ENCODE data around the gene PGGT1B.

PGGT1B gene

GRCh38 chr5:115165790-115166189, 96.9 kb downstream of the PGGT1B start:
- no peaks in the 10 kb centered on the region; the same call in 1 of the 2 replicates for H3K36me3 ChIP-seq (ENCODE audit: insufficient read depth, low read length)
- no peak overlapping the region for H3K27ac ChIP-seq (ENCODE audit: low read depth, low read length, poor library complexity, severe bottlenecking)
- TF ChIP-seq CTCF (IDR thresholded peaks at IDR 0.05; ENCODE audit: low read length) (no peak), EZH2 (IDR thresholded peaks at IDR 0.05; ENCODE audit: borderline replicate concordance, low read length) (no peak)
- H3K9ac ChIP-seq (ENCODE audit: low read length), result no peak overlapping the region
- no peak overlapping the region for H2AFZ ChIP-seq (ENCODE audit: low read length)
- H4K20me1 ChIP-seq (ENCODE audit: insufficient read depth, low read length), result no peaks in the 10 kb centered on the region
- H3K9me3 ChIP-seq (ENCODE audit: low read length), result peaks cover 6% of the 10 kb centered on the region; the same call in 1 of the 2 replicates
- H3K4me1 ChIP-seq (ENCODE audit: insufficient read depth, low read length, severe bottlenecking), result peaks cover 13% of the 10 kb centered on the region
- H3K4me2 ChIP-seq (ENCODE audit: low read length), result no peak overlapping the region
- no peaks in the 10 kb centered on the region for H3F3A ChIP-seq (ENCODE audit: insufficient read depth, low read length)
- no peaks in the 10 kb centered on the region for H3K79me2 ChIP-seq (ENCODE audit: insufficient read depth, low read length)
- H3K4me3 ChIP-seq (ENCODE audit: low read depth, low read length, poor library complexity, severe bottlenecking), result no peak overlapping the region
- H3K9me2 ChIP-seq (ENCODE audit: low read depth, low read length), result no peaks in the 10 kb centered on the region
- H3K27me3 ChIP-seq (ENCODE audit: insufficient read depth, low read length), result peaks cover 5% of the 10 kb centered on the region; the same call in 1 of the 2 replicates

DNA sequence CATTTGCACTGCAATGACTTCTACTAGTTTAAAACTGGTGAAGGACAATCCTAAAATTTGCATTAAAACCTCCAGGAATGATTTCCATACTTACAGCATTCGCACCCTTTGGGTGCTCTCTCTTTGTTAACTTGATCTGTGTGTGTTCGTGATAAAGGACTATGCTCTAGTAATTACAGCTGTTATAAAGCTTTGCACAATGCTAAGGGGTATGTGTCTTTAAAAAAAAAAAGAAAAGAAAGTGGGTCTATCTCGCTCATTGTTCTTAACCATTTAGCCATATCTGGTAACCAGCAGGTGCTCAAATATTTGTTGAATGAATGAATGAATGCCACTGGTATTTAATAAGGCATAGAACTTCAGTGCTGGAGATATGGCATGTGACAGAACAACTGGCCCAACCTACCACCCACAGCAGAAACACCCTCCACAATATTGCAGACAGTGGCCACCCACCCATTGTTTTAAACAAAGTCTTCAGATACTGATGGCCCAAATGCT, 101.7 kb downstream of the PGGT1B start:
- no peaks in the 10 kb centered on the region for H3K9me2 ChIP-seq (ENCODE audit: low read depth, low read length)
- no peaks in the 10 kb centered on the region for H3K4me1 ChIP-seq (ENCODE audit: insufficient read depth, low read length, severe bottlenecking)
- H4K20me1 ChIP-seq (ENCODE audit: insufficient read depth, low read length), result no peaks in the 10 kb centered on the region
- no peak overlapping the region for H2AFZ ChIP-seq (ENCODE audit: low read length)
- H3K9me3 ChIP-seq (ENCODE audit: low read length), result no peaks in the 10 kb centered on the region
- TF ChIP-seq CTCF (IDR thresholded peaks at IDR 0.05; ENCODE audit: low read length) (no peak), EZH2 (IDR thresholded peaks at IDR 0.05; ENCODE audit: borderline replicate concordance, low read length) (no peak)
- H3K9ac ChIP-seq (ENCODE audit: low read length), result no peak overlapping the region
- no peaks in the 10 kb centered on the region for H3K36me3 ChIP-seq (ENCODE audit: insufficient read depth, low read length)
- H3K27ac ChIP-seq (ENCODE audit: low read depth, low read length, poor library complexity, severe bottlenecking), result no peak overlapping the region
- no peaks in the 10 kb centered on the region for H3K79me2 ChIP-seq (ENCODE audit: insufficient read depth, low read length)
- H3K4me3 ChIP-seq (ENCODE audit: low read depth, low read length, poor library complexity, severe bottlenecking), result no peak overlapping the region
- H3K4me2 ChIP-seq (ENCODE audit: low read length), result no peak overlapping the region
- no peaks in the 10 kb centered on the region for H3F3A ChIP-seq (ENCODE audit: insufficient read depth, low read length)
- H3K27me3 ChIP-seq (ENCODE audit: insufficient read depth, low read length), result no peaks in the 10 kb centered on the region

Measured in OCI-LY1 (cell line).